Fibroblast of mammary gland (primary cell): ENCODE data around the gene FSD2.

Experiments
- DNase-seq: peaks from one replicate; pipeline ENCODE4 v3.0.0-alpha.2; 2010; ENCODE audit warnings: low read depth
- H3K4me3 ChIP-seq: 2 replicates; pipeline ENCODE4 v1.5.1; 2011; ENCODE audit warnings: low read depth, mild to moderate bottlenecking, low read length, moderate library complexity; ENCODE audit not compliant: control insufficient read depth
- CTCF ChIP-seq: conservative IDR thresholded peaks from 2 replicates; pipeline ENCODE4 v1.5.1; 2011; ENCODE audit warnings: low read depth, low read length, inconsistent platforms; ENCODE audit not compliant: control insufficient read depth, insufficient read depth

The FSD2 gene

GRCh38 chr15:82840166-82840565, 34.3 kb upstream of the FSD2 start:
- no peak overlapping the region for H3K4me3 ChIP-seq
- no peak for DNase-seq
- no peak for TF ChIP-seq CTCF

- no peak for DNase-seq
- no peak for TF ChIP-seq CTCF
- no peak overlapping the region for H3K4me3 ChIP-seq
These were observed 33.3 kb upstream of the FSD2 start for GRCh38 chr15:82839136-82839535.

GRCh38 chr15:82838096-82838735, 32.3 kb upstream of the FSD2 start:
- H3K4me3 ChIP-seq, result no peak overlapping the region
- TF ChIP-seq CTCF, result no peak
- no peak for DNase-seq

DNA sequence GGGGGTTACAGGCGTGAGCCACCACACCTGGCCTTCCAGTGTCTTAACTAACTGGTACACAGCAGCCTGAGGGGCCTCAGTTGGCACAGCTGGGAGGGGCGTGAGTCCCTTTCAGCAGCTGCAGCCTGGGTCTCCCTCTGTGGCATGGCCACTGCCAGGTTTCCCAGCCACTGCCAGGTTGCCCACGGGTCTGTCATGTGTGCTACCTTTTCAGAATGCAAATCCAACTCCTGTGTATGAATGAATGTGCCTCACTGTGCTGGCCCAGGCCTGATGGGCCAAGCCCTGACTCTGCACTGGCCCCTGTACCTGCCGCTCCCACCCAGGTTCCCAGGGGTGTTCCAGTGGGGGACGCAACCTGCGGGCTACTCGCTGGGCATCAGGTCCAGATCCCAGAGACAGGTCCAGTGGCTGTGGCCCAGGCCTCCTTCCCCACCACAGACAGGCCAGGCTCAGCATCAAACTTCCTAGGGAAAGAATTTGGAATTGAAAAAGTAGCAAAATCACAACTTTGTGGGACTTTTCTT, 29.6 kb upstream of the FSD2 start:
- no peak for DNase-seq
- no peak overlapping the region for H3K4me3 ChIP-seq
- no peak for TF ChIP-seq CTCF

- DNase-seq, result no peak
- H3K4me3 ChIP-seq, result no peak overlapping the region
- no peak for TF ChIP-seq CTCF
These were observed 27.5 kb upstream of the FSD2 start for GRCh38 chr15:82833362-82833682.

GRCh38 chr15:82832601-82833361, 26.9 kb upstream of the FSD2 start:
- TF ChIP-seq CTCF, result peak; percentile 18
- H3K4me3 ChIP-seq, result no peak overlapping the region
- DNase-seq, result peak; percentile 91
